ENCODE data around the gene ATP9B. TPM values are rescaled to one million over a fixed set of nuclear protein-coding genes. Genes with fewer than 3 reads are reported as not detected.
"Not testable (repeated sequence)": the region's sequence is repeated elsewhere in the genome, so short reads cannot be mapped to it uniquely, and the experiment has no call there.

ATP9B gene
- polyA plus RNA-seq, 1 donor: 20.2 TPM

GRCh38 chr18:79360933-79361332 lies 291.7 kb downstream of the ATP9B start:
- no peak for DNase-seq (ENCODE audit: low read depth)

- DNase-seq (ENCODE audit: low read depth): no peak
Measured at GRCh38 chr18:79361766-79362522, 292.8 kb downstream of the ATP9B start.

- DNase-seq (ENCODE audit: low read depth): no peak
Measured at GRCh38 chr18:79365701-79366100, 296.5 kb downstream of the ATP9B start.

- peak; percentile 11 for DNase-seq (ENCODE audit: low read depth)
Measured at GRCh38 chr18:79366177-79367094, 297.2 kb downstream of the ATP9B start.

DNA sequence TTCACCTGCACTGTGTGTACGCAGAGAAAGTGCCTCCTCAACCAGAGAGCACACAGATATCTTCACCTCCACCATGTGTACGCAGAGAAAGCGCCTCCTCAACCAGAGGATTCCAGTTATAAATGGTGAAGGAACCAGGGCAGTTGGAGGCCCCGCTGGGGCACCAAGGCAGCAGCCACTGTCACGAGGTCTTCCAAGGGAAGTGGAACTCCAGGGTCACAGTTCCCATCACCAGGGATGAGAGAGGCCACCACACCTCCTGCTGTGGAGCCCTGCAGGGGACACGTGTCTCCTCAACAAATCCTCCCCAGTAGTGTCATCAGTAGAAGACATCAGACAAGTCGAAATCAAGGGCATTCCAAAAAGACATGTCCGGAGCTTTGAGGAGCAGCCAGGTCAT lies 298.3 kb downstream of the ATP9B start:
- DNase-seq (ENCODE audit: low read depth): no peak

- DNase-seq (ENCODE audit: low read depth): no peak
Measured at GRCh38 chr18:79367989-79368388, 298.8 kb downstream of the ATP9B start.

- no peak for DNase-seq (ENCODE audit: low read depth)
Measured at GRCh38 chr18:79368681-79369080, 299.5 kb downstream of the ATP9B start.

DNA sequence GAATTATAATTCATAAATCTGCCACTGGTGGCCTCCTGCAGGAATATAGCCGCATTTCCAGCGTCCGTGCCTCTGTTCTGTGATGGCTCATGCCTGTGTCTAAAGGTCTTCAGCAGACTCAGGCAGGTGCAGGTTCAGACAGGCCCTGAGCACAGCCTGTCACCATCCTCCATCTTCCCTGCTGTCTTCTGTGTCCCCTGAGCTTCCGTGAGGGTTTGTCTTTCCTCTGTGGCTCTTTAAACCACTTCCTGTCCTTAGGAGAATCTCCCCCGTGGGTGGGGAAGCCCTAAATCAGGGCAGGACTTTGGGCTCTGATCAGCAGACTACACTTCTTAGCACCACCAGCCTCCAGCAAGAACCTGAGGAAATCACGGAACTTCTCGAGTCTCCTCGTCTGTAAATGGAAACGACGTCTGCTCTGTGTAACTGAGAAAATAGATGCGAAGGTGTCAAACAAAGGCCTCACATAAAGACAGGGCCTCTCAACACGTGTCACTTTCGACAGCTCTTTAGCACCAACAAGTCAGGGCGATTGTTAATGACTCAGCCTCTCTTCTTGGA lies 302.4 kb downstream of the ATP9B start:
- no peak for DNase-seq (ENCODE audit: low read depth)

DNA sequence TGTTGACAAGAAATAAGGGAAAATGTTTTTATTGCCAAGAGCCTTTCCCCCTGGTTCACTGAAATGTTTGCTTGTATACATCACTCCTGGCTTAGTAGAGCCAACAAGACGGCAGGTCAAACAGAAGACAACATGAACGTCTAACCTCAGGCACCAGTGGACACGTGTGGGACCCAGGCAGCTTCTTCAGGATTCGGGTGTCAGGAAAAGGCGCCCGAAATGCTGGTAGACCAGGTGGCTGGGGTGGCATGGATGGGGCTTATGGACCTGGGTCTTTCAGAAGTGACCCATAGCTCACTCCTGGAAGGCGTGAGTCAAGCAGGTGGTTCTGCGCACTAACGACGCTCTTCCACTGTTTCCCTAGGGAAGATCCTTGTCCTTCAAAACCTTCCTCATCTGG lies 303.3 kb downstream of the ATP9B start:
- no peak for DNase-seq (ENCODE audit: low read depth)

GRCh38 chr18:79372991-79373390 lies 303.8 kb downstream of the ATP9B start:
- DNase-seq (ENCODE audit: low read depth): no peak

DNA sequence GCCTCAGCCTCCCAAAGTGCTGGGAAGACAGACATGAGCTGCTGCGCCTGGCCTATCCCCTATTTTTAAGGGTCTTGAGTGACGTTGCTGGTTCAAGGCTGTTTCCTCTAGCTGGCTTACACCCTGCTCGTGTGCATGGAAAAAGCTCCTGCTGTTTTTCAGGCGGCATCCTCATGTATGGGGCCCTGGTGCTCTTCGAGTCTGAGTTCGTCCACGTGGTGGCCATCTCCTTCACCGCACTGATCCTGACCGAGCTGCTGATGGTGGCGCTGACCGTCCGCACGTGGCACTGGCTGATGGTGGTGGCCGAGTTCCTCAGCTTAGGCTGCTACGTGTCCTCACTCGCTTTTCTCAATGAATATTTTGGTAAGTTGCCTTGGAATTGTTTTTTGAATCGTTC lies 304.5 kb downstream of the ATP9B start:
- DNase-seq (ENCODE audit: low read depth): no peak

DNA sequence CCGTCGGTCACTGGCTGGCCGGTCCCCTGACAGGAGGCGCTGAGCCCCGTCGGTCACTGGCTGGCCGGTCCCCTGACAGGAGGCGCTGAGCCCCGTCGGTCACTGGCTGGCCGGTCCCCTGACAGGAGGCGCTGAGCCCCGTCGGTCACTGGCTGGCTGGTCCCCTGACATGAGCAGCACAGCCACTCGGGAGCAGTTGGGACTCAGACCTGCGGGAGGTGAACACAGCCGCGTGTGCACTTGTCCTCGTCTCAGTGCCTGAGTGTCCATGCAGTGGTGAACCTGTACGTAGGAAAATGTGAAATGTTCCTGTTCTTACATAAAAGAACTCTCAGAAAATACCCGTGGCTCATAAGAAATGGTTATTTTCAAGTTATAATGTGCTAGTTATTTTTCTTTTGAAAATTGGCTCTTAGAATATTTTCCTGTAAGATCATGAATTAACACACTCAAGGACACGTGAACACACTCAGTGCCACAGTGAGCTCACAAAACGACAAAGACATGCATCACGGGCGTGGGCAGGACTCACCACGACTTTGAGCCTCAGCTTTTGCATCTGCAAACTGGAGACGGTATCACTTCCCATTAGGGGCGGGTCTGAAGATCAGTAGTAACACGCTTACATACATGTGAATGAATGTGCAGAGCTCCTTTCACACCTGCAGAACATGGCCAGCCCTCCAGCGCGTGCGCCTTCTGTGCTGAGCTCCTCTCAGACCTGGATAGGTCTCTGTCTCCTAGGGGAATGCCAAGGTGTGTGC lies 305.4 kb downstream of the ATP9B start:
- DNase-seq (ENCODE audit: low read depth): no peak

- DNase-seq (ENCODE audit: low read depth): no peak
Measured at GRCh38 chr18:79375441-79376154, 306.4 kb downstream of the ATP9B start.

- not testable (repeated sequence) for DNase-seq (ENCODE audit: low read depth)
Measured at GRCh38 chr18:79376661-79377060, 307.5 kb downstream of the ATP9B start.

DNA sequence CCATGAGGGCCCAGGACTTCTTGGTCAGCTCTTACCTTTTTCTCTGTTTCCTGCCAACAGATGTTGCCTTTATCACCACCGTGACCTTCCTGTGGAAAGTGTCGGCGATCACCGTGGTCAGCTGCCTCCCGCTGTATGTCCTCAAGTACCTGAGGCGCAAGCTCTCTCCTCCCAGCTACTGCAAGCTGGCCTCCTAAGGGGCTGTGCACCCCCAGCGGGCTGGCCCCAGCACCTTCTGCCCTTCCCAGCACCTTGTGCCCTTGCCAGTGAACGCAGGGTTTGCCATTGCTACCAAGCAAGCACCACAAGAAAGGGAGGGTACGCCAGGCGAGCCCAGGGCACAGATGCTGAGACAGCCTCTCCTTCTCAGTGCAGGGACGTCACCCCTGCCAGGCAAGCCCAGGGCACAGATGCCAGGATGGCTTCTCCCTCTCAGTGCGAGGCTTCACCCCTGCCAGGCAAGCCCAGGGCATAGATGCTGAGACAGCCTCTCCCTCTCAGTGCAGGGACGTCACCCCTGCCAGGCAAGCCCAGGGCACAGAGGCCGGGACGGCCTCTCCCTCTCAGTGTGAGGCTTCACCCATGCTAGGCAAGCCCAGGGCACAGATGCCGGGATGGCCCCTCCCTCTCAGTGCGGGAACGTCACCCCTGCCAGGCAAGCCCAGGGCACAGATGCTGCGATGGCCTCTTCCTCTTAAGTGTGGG lies 308.1 kb downstream of the ATP9B start:
- DNase-seq (ENCODE audit: low read depth): no peak

DNA sequence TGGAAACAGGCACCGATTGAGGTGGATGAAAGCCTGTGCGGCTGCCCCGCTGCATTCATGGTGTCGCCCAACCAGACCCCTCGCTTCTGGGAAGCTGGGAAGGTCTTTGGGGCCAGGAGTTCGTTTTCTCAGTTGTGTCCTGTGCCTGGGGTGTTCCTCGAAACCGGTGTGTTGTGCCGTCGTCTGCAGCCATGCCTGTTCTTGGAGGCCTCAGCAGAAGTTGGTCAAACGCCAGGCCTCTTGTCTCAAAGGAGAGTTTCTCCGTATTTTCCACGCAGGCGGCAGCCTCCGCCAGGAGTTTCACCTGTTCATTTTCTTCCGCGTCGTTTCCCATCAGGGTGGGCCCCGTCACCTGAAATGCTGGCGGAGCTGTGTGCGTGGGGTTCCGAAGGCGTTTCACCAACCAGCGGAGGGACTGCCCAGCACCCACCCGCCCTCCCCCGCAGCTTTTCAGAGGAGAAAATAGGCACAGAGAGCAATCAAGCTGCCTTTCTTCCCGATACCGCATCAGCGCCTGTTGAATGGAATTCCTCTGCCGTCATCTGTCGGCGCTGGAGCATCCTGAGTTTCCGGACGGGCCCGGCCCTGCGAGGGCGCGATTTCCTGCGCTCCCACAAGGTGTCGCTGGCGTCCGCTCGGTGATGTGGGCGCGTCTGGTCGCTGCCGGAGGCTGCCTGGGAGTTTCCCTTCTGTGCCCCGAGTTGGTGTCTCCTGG lies 309.5 kb downstream of the ATP9B start:
- DNase-seq (ENCODE audit: low read depth): no peak

- no peak for DNase-seq (ENCODE audit: low read depth)
Measured at GRCh38 chr18:79379251-79379905, 310.2 kb downstream of the ATP9B start.

DNA sequence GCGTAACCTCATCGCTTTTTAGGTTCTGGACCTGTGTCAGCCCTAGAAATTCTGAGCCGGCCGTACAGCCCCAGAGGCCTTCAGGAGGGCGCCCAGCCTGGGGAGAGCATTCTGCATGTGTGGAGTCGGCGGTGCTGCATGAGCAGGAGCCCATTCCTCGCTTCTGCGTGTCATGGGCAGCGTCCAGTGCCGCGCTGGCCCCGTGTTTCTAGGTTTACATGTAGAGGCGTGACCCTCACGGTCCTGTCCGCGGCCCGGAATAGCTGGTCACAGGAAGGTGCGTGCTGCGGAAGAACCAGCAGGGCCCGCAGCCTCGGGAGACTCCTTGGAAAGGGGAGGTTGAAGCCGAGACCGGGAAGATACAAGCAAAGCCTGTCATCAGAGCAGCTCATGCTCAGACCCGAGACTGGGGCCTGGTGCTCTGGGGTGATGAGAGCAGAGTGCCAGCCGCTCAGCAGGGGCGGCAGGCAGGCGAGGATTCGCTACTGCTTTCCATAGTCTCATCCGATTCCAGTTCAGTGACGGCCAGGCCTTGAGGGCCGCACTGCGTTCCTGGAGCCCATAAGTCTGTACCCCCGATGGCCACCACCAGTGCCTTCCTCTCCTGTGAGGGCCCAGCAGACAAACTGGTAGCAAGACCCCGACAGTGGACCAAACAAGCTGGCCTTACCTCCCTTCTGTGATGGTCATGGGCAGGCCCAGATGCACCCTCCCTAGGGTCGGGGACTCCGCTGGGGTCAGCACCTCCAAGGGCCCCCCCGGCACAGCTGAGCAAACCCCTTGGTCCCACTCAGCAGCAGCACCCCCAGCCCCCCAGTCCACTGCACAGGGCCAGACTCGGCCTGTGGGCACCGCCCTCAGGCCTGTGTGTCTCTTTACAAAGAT lies 311.0 kb downstream of the ATP9B start:
- DNase-seq (ENCODE audit: low read depth): no peak

Measured in forelimb muscle (tissue), 1 donor.